Measurements from ENCODE around the gene CYP3A5.

The CYP3A5 gene

DNA sequence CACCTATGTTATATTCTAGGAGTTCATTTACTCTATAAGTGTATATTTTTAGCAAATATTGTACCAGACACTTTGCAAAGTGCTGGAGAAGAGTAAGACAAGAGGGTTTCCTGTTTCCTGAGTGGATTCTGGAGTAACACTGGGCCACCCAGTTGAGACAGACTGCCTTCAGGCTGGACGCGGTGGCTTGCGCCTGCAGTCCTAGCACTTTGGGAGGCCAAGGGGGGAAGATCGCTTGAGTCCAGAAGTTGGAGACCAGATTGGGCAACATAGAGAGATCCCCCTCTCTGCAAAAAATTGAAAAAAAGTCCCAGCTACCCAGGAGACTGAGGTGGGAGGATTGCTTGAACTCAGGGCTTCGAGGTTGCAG, 63.8 kb downstream of the CYP3A5 start:
- no peak for DNase-seq (ENCODE audit: low spot score)

DNA sequence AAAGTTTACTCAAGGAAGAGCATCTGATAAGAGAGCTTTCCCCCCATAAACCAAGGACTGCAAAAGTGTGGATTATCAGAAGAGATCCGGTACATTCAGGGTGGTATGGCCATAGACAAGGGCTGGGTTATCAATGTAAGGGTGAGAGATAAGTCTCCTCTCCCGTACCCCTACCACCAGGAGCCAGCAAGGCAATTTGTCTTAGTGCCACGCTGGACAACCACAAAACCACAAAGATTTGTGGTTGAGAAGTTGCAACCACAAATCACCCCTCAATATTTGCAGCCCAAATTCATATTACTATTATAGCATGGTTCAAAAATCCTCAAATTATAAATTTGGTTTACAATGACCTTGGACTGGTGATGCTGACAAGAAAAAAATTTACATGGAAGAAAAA, 65.3 kb downstream of the CYP3A5 start:
- DNase-seq (ENCODE audit: low spot score) = no peak

DNA sequence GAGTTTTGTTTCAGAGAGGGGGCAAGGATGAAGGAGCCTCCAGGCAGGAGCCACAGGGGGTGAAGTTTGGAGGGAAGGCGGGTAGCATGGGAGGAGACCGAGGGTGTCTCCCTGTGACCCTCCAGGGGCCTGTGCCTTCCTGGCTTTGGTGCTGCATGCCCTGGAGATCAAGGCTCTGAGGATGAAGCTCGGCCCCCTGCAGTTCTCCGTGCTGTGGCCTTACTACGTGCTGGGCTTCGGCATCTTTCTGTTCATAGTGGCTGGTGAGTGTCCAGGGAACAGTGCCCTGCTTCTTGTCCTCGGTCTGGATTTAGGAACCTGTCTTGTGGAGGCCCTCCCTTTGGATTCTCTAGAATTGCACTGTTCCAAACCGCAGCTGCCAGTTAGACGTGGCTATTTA, 72.2 kb downstream of the CYP3A5 start:
- DNase-seq (ENCODE audit: low spot score) = no peak

- no peak for DNase-seq (ENCODE audit: low spot score)
Measured at GRCh38 chr7:99606531-99606930, 73.3 kb downstream of the CYP3A5 start.

DNA sequence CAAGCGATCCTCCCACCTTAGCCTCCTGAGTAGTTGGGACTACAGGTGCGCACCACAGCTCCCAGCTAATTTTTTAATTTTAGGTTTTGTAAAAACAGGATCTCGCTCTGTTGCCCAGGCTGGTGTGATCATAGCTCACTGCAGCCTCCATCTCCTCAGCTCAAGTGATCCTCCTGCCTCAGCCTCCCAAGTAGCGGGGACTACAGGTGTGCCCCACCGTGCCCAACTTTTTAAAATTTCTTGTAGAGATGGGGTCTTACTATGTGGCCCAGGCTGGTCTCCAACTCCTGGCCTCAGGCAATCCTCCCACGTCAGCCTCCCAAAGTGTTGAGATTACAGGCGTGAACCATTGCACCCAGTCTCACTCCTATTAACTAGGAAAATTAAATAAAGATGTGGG, 74.3 kb downstream of the CYP3A5 start:
- no peak for DNase-seq (ENCODE audit: low spot score)

GRCh38 chr7:99601656-99602310, 78.0 kb downstream of the CYP3A5 start:
- DNase-seq (ENCODE audit: low spot score) = no peak

- no peak for DNase-seq (ENCODE audit: low spot score)
Measured at GRCh38 chr7:99599836-99600235, 80.0 kb downstream of the CYP3A5 start.

Measured in AG20443 (cell line).